VCaP (cell line): Measurements from ENCODE around the gene AFAP1L1.

ENCODE experiments used
- H3K27ac ChIP-seq: fragments of 450-650 bp; 2 replicates; pipeline ENCODE4 v1.5.1; 2017
- CTCF ChIP-seq: fragments of 450-650 bp; conservative IDR thresholded peaks from 2 replicates; pipeline ENCODE4 v1.5.1; 2017; ENCODE audit warnings: mild to moderate bottlenecking, moderate library complexity

The AFAP1L1 gene

GRCh38 chr5:149280124-149280523, 8.5 kb downstream of the AFAP1L1 start:
- no peak overlapping the region for H3K27ac ChIP-seq
- TF ChIP-seq CTCF: no peak

GRCh38 chr5:149280802-149281201, 9.1 kb downstream of the AFAP1L1 start:
- H3K27ac ChIP-seq: no peak overlapping the region
- TF ChIP-seq CTCF: no peak

GRCh38 chr5:149282027-149282965, 10.6 kb downstream of the AFAP1L1 start:
- H3K27ac ChIP-seq: peak overlapping the region; percentile 52; the same call in 1 of the 2 replicates
- TF ChIP-seq CTCF: no peak

- peak overlapping the region; percentile 52; the same call in 1 of the 2 replicates for H3K27ac ChIP-seq
- no peak for TF ChIP-seq CTCF
Observed at GRCh38 chr5:149282966-149283332, 11.3 kb downstream of the AFAP1L1 start.

- H3K27ac ChIP-seq: peak overlapping the region; percentile 52
- no peak for TF ChIP-seq CTCF
Observed at GRCh38 chr5:149283626-149284480, 12.2 kb downstream of the AFAP1L1 start.

GRCh38 chr5:149284501-149284900, 12.8 kb downstream of the AFAP1L1 start:
- H3K27ac ChIP-seq: peak overlapping the region; percentile 52; the same call in 1 of the 2 replicates
- no peak for TF ChIP-seq CTCF

- no peak for TF ChIP-seq CTCF
- H3K27ac ChIP-seq: no peak overlapping the region
Observed at GRCh38 chr5:149285153-149285552, 13.5 kb downstream of the AFAP1L1 start.
